LNCAP (cell line): ENCODE data around the gene DDX51.

Experiments used
- CTCF ChIP-seq: fragments of 450-650 bp; IDR thresholded peaks from 2 replicates; pipeline ENCODE4 v1.5.1; 2017; ENCODE audit warnings: mild to moderate bottlenecking

Gene DDX51

DNA sequence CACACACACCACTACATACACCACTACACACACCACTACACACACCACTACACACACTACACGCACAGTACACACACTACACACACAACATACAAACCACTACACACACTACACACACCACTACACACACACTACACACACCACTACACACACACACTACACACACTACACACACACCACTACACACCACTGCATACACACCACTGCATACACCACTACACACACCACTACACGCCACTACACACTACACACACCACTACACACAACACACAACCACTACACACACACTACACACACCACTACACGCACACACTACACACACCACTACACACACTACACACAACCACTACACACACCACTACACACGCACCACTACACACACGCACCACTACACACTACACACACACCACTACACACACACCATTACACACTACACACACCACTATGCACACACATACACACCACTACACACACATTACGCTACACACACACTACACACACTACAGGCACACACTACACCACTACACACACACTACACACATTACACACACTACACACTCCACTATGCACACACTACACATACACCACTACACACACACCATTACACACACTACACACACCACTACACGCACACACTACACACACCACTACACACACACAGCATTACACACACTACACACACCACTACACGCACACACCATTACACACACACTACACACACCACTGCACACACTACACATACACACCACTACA is 12.6 kb upstream of the DDX51 start:
- no peak for TF ChIP-seq CTCF

GRCh38 chr12:132155771-132156572 is 11.9 kb upstream of the DDX51 start:
- TF ChIP-seq CTCF = no peak

DNA sequence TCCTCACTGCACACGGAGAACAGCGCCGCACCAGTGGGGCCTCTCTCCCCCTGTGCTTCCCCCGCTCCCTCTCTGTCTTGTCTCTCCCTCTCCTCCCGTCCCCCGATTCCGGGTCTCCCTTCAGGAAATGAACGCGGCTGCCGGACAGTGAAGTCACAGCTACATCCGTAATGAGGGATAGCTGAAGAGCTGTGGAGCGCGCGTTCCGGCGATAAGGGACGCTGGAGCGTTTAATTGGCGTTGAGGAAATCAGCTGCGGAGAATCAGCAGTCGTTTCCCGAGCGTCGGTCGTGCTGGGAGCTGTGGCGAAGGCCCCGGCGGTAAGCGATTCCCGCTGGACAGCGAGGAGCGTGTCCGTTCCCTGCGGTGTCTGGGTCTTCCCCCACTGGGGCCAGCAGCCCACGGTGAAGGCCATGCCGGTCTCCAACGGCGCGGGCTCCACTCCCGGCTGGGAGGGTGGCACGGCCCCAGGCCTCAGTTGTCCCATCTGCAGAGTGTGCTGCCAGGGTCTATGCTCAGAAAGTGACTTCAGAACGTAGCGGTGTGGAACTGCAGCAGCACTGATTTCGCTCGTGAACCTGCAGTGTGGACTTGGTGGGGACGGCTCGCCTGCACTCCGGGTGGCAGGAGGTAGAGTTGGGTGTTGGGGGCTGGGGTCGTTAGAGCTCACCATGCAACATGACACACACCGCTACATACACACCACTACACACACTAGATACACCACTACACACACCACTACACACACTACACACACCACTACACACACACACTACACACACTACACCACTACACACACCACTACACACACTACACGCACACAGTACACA is 11.0 kb upstream of the DDX51 start:
- TF ChIP-seq CTCF = no peak

- no peak for TF ChIP-seq CTCF
Observed at GRCh38 chr12:132154341-132154761, 10.2 kb upstream of the DDX51 start.

DNA sequence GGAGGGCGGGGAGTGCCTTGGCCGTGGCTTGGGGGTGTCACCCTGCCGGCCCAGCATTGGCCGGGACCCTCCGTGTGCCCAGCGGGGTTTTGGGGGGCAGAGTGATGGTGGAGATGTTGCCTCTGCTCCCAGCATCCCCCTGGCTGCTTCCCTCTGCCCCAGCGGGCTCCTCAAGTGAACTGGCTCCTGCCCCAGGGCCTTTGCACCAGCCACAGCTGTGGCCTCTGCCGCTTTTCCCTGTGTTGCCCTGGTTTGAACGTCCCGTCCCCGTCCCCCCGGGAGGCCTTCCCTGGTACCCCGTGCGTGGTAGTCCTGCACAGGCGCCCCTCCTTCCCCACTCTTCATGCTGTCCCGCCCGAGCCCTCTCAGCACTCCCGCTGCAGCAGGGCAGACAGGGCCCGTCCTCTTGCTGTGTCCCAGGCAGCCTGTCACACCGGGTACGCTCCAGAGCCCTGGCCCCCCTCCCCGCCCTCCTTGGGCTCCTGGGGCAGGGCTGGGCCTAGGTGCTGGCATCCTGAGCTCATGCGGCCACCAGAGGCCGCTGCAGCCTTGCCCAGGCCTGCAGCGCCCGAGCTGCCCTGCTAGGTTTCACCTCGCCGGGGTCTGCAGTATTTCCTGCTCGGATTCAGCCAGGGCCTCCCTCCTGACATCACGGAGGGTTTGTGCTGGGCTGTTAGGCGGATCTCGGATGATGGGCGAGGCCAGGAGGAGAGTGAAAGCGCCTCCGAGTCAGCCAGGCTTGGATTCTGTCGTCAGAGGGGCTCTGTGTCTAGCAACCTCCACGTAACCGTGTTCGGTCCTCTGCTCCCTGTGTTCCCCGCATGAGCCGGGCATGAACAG is 9.6 kb upstream of the DDX51 start:
- TF ChIP-seq CTCF = peak; percentile 97

DNA sequence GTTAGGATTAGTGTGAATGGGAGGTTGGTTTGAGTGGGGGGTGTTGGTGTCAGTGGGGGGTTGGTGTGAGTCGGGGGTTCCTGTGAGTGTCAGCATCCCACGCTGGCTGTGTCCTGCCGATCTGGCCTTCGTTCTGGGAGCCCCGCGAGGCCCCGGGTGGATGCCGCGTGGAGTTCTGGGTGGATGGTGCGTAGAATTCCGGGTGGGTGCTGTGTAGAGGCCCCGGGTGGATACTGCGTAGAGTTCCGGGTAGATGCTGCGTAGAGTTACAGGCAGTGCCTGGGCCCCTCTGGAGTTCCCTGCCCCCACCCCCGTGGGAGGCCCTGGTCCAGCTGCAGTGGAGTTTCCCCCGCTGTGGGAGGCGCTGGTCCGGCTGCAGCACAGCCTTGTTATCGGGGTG is 8.8 kb upstream of the DDX51 start:
- TF ChIP-seq CTCF = no peak
